GM18526 (cell line): ENCODE results near the gene IRAG1.

Source experiments
- POLR2A ChIP-seq: IDR thresholded peaks from 3 replicates; pipeline ENCODE4 v1.6.1; 2011; ENCODE audit not compliant: insufficient read length; ENCODE audit errors: extremely low read depth

The IRAG1 gene

DNA sequence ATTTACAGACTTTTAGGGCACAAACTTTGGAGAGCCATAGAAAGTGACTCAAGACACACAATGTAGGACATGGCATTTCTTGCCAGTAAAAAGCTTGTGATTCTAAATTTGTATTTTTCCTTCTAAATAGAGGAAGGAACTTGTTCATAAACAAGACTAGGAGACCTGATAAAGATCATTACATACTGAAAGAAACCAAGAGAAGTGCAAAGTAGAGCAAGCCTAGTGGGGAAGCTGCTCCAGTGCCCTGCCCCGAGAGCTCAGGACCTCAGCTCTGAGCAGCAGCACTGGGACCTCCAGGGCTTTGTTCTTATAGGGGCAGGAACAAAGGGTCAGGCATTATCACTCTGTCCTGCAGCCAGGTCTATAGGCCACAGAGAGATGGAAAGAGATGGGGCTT lies 7.2 kb downstream of the IRAG1 start:
- no peak for TF ChIP-seq POLR2A

DNA sequence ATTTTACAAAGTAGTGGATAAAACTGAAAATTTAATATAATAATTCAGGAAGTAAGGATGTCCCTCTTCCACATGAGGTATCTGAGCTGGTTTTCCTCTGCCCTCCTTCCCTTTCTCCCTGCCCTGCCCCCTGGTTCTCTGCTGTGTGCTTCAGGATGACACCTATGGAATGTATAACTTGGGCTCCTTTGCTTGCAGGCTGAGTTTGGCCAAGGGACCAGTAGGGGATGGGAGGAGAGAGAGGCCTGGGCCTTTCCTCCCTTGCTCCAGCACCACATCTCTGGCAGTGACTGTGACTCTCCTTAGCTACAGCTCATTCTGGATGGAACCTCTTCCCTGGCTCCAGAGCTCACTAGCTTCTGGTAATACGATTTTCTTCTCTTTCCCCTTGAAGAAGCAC lies 10.1 kb downstream of the IRAG1 start:
- TF ChIP-seq POLR2A = no peak

- no peak for TF ChIP-seq POLR2A
Measured at GRCh38 chr11:10680956-10681487, 12.5 kb downstream of the IRAG1 start.

DNA sequence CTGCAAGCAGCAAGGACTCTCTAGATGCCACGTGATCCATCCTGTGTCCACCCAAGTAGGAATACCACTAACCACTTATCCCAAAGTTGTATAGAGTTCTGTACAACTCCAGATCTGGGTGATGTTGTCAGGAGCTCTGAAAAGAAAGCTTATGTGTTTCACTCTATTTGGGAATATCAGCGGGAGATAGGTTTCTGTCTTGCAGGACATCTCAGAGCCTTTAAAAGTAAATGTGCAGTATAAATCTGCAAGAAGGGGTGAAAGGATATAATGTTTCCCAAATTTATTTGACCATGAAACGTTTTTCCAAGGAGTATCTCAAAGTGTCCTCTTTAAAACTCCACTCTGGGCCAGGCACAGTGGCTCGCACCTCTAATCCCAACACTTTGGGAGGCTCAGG lies 13.9 kb downstream of the IRAG1 start:
- no peak for TF ChIP-seq POLR2A

- no peak for TF ChIP-seq POLR2A
Measured at GRCh38 chr11:10678101-10678500, 15.5 kb downstream of the IRAG1 start.

- TF ChIP-seq POLR2A = no peak
Measured at GRCh38 chr11:10676919-10677318, 16.6 kb downstream of the IRAG1 start.

DNA sequence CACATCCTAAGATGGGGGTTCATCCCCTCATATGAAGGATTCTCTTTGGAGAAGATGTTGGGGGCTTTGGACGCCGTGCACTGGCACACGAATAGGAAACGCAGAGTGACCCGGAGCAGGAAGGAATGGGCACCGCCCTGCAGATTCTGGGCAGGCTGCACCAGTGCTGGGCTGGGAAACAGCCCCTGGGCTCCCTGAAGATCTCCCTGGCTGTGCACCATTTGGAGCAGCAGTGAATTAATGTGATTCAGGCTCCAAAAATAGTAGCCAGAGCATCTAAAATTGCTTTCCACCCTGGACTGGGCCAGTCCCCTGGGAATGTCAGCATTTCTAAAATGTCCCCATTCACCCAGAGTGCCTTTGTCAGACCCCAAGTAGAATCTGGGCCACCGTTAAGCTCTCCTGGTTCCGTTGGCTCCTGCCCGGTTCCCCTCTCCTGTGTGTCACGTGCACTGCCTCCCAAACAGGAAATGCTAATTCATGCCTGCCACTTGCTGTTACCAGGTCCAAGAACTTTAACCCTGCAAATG lies 18.6 kb downstream of the IRAG1 start:
- TF ChIP-seq POLR2A = no peak

DNA sequence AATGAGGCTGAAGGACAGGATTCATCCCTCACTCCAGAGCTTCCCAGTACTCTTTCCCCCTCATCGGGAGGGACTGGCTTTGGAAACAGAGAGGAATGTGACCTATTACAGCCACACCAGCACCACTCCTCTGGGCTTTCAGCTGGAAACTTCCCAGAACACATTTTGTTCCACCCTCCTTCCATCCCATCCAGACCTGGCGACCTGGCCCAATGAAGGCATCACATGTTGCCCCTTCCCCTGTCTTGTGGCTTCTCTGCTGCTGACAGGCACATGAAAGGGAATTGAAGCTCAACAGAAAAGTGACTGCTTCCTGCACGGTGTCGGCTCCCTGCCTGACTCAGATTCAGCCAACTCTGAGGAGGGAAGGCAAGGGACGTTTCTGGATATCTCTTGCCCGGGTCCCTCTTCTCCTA lies 19.1 kb downstream of the IRAG1 start:
- no peak for TF ChIP-seq POLR2A

- TF ChIP-seq POLR2A = no peak
Measured at GRCh38 chr11:10673501-10674062, 20.0 kb downstream of the IRAG1 start.

DNA sequence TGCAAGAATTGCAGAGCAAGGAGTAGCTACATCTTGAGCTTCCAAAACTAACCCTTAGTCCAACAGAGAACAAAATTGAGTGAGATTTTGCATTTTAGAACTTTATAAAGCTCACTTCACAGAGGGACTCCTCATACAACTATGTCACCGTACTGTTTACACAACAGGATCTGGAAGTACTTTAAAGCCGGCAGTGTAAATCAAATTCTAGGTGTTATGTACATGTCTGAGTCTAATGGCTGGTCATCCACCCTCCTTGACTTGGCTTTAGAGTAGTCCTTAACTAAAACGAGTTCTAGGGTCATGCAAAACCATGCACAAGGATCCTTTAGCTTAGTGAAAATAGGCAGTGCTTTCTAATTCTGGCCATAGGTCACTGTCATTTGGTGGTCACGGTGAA lies 23.5 kb downstream of the IRAG1 start:
- TF ChIP-seq POLR2A = no peak

- TF ChIP-seq POLR2A = no peak
Measured at GRCh38 chr11:10669258-10670033, 24.1 kb downstream of the IRAG1 start.

DNA sequence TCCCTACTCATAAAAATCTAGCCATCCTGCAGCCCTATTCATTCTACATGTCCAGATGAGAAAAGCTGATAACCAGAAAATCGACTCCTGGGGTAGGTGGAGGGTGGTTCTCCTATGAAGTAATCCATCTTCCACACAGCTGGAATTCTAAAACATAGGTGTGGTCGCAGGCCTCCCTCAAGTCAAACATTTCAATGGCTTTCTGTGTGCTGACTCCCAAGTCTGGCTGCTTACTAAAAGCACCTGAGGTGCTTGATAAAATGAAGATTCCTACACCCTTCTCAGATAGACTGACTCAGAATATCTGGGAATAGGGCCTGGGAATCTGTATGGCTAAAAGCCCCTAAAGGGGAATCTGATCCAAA lies 26.1 kb downstream of the IRAG1 start:
- no peak for TF ChIP-seq POLR2A

DNA sequence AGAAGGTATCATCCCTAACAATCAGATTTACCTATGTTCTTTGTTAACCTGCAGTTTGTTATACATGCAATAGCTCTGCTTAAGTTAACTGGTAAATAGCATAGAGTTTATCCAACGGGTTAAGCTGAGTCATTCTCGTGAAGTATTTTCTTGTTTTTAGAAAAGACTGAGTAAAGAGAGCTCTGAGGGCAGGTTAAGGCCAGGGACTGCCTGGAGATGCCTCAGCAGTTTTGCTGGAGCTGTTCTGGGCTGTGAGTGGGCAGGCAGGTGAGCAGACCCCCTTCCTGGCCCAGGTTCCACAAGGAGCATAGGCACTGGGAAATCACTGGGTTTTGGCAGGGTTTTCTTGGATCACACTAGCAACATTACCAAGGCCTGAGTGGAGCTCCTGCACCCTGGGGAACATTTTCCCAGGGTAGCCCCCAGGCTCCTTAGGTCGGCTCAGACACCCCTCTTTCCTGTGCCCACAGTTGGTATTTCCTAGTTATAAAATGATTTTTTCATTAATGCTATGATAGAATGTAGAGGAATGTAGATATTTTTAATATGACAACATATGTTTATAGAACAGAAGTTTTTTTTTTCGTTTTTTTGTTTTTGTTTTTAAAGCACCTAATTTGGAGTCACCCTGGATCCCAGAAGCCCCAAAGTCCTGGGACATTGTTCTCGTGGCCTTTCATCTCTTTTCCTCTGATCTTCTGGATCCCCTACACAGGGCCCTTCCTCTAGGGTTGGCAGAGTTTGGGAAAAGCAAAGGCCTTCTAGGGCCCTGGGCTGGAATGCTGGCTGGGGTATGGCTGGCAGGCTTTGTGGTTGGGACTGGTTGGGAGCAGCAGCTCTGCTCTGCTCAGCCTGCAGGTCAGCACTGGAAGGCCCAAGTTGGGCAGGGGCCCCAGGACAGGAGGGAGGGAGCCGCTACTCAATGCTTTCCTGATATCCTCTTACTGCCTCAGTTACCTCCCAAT lies 26.7 kb downstream of the IRAG1 start:
- no peak for TF ChIP-seq POLR2A

- TF ChIP-seq POLR2A = no peak
Measured at GRCh38 chr11:10664496-10664895, 29.1 kb downstream of the IRAG1 start.

DNA sequence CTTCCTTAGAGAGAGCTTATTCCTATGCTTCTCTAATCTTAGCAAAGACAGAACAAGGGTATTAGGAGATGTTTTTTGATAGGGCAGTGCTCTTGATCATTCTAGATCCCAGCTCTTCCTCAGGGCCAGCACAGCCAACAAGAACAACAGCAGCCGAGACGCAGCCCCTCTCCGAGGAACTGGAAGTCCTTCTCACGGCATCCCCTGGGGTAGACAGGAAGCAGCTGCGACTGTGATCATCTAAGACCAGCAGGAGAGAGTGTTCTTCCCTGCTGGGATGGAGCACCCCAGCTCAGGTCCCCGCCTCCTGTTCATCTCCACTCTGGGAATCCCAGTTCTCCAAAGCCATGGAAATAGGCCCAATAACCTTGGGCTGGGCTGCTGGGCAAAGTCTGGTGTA lies 29.6 kb downstream of the IRAG1 start:
- TF ChIP-seq POLR2A = no peak
